GM12878 (cell line): ENCODE results near the gene ACAP2. TPM values are rescaled to one million over a fixed set of nuclear protein-coding genes. Genes with fewer than 3 reads are reported as not detected.

Experiments
- ATAC-seq: fragments of 200-7000 bp; cut with Tn5 transposase; 3 replicates; pipeline ENCODE4 v1.9.1; 2020; ENCODE audit warnings: mild to moderate bottlenecking, moderate library complexity
- BruUV-seq: library from RNA; stranded (reverse); fragments of 400-500 nt; replicated peaks from 2 replicates; lab custom pipeline; 2021; lab: Mats Ljungman, UMichigan
- CTCF ChIA-PET: fragments of 300-600 bp; sonication (Branson Sonifier 250); formaldehyde crosslinking; extraction: SDS; loops from one replicate; lab custom pipeline; 2021; ENCODE audit warnings: inconsistent platforms; lab: Yijun Ruan, JAX
- POLR2A ChIA-PET: fragments of 350-600 bp; formaldehyde crosslinking; extraction: SDS; loops from one replicate; lab custom pipeline; 2021; ENCODE audit warnings: inconsistent platforms; lab: Charles Lee
- RAD21 ChIA-PET: fragments of 300-600 bp; sonication (Branson Sonifier 250); formaldehyde crosslinking; loops from one replicate; lab custom pipeline; 2023; ENCODE audit warnings: antibody characterized with exemption; ENCODE audit not compliant: unreplicated experiment; lab: Charles Lee
- SMC1A ChIA-PET: fragments of 300-600 bp; sonication (Branson Sonifier 250); formaldehyde crosslinking; loops from one replicate; lab custom pipeline; 2023; ENCODE audit not compliant: unreplicated experiment, uncharacterized antibody; lab: Charles Lee
- DNase-seq: peaks from one replicate; pipeline ENCODE4 v3.0.0-alpha.2; 2011; ENCODE audit warnings: low read depth, low spot score
- FAIRE-seq: peaks from 3 replicates; lab custom pipeline; 2011; peaks lifted over from hg19 to GRCh38; lab: Jason Lieb, UNC
- H2AFZ ChIP-seq: 2 replicates; pipeline ENCODE4 v1.6.0; 2011; ENCODE audit warnings: low read depth, low read length, control low read depth; ENCODE audit not compliant: control insufficient read depth
- H3K27ac ChIP-seq: 2 replicates; pipeline ENCODE4 v1.5.1; 2011; ENCODE audit warnings: control low read depth; ENCODE audit not compliant: control insufficient read depth, insufficient read depth
- H3K27me3 ChIP-seq, 2 experiments: replicated peaks in 1 of 2; 2 replicates each; pipeline versions ENCODE4 v1.6.0 to v1.6.1; 2011; ENCODE audit warnings: low read length in 1 of 2; ENCODE audit not compliant: control insufficient read depth in 2 of 2, insufficient read depth in 2 of 2
- H3K36me3 ChIP-seq, 2 experiments: 2 replicates each; pipeline ENCODE4 v1.5.1; 2011; ENCODE audit warnings: low read length in 1 of 2; ENCODE audit not compliant: control insufficient read depth in 2 of 2, insufficient read depth in 2 of 2
- H3K4me1 ChIP-seq: 2 replicates; pipeline ENCODE4 v1.6.1; 2011; ENCODE audit warnings: mild to moderate bottlenecking, low read length, moderate library complexity, mixed read lengths; ENCODE audit not compliant: control insufficient read depth, insufficient read depth
- H3K4me2 ChIP-seq: 2 replicates; pipeline ENCODE4 v1.6.0; 2011; ENCODE audit warnings: control low read depth; ENCODE audit not compliant: control insufficient read depth, insufficient read depth
- H3K4me3 ChIP-seq: fragments of 200-600 bp; sonication (generic); 2 replicates; pipeline ENCODE4 v1.5.1; 2016
- H3K79me2 ChIP-seq: 2 replicates; pipeline ENCODE4 v1.6.0; 2011; ENCODE audit warnings: low read length; ENCODE audit not compliant: control insufficient read depth, insufficient read depth
- H3K9ac ChIP-seq: 2 replicates; pipeline ENCODE4 v1.8.0; 2011; ENCODE audit warnings: low read length, control low read depth, mixed read lengths; ENCODE audit not compliant: control insufficient read depth, insufficient read depth
- H3K9me3 ChIP-seq: replicated peaks from 3 replicates; pipeline ENCODE4 v1.5.1; 2011; ENCODE audit warnings: mild to moderate bottlenecking, low read length; ENCODE audit not compliant: control insufficient read depth, insufficient read depth
- H4K20me1 ChIP-seq: 2 replicates; pipeline ENCODE4 v1.6.0; 2011; ENCODE audit not compliant: control insufficient read depth, insufficient read depth
- CBX5 ChIP-seq: sonication (generic); IDR thresholded peaks from 2 replicates; pipeline ENCODE4 v1.6.1; 2016; ENCODE audit warnings: low read depth, moderate library complexity, mild to moderate bottlenecking, inconsistent platforms
- CHD1 ChIP-seq: IDR thresholded peaks from 2 replicates; pipeline ENCODE4 v1.6.1; 2012; ENCODE audit warnings: low read depth, low read length, improper control_type of control experiment
- EGR1 ChIP-seq, 2 experiments: IDR thresholded peaks; 1 replicate in 1 of 2; 2 replicates in 1 of 2; pipeline ENCODE4 v1.6.1; 2011 to 2012; ENCODE audit warnings: low read depth in 2 of 2, low read length in 2 of 2, borderline replicate concordance in 1 of 2, mild to moderate bottlenecking in 1 of 2, moderate library complexity in 1 of 2
- ESRRA ChIP-seq: IDR thresholded peaks from 2 replicates; pipeline ENCODE4 v1.6.1; 2012; ENCODE audit warnings: mild to moderate bottlenecking, low read length, improper control_type of control experiment
- SMAD5 ChIP-seq: IDR thresholded peaks from 2 replicates; pipeline ENCODE4 v1.6.1; 2016; ENCODE audit warnings: antibody characterized with exemption, low read depth
- SREBF1 ChIP-seq: IDR thresholded peaks from 2 replicates; pipeline ENCODE4 v1.6.1; 2012; ENCODE audit warnings: mild to moderate bottlenecking, low read length
- SRF ChIP-seq, 2 experiments: IDR thresholded peaks; 2 replicates each; pipeline ENCODE4 v1.6.1; 2011; ENCODE audit warnings: low read depth in 2 of 2, low read length in 2 of 2, mild to moderate bottlenecking in 1 of 2, moderate library complexity in 1 of 2
- WGBS: methylation state at CpG from one replicate; pipeline ENCODE4 v1.1.6; 2016; ENCODE audit warnings: low lambda C conversion rate; ENCODE audit not compliant: insufficient replicate concordance, insufficient coverage; ENCODE audit errors: missing lambda C conversion rate; 5-methylcytosine and 5-hydroxymethylcytosine counted together
- in situ Hi-C: fragments of 300-500 bp; cut with MboI; formaldehyde crosslinking; loops from 9 replicates; pipeline ENCODE4 v1.14.3; 2018; ENCODE audit warnings: mixed read lengths
- intact Hi-C: fragments of 100-400 bp; cut with micrococcal nuclease; formaldehyde crosslinking; loops from one replicate; pipeline ENCODE4 v1.14.2; 2022; ENCODE audit not compliant: unreplicated experiment
- polyA plus RNA-seq, 11 experiments: library from polyadenylated mRNA; depleted of rRNA in 4 of 11; unstranded in 6 of 11; stranded (reverse) in 5 of 11; fragments of >200 nt; fragmentation: Nextera tagmentation in 4 of 11; fragmentation: Illumina TruSeq in 1 of 11; extraction: Ambion mirVana in 4 of 11; extraction: Trizol in 1 of 11; gene quantifications; 1 replicate in 1 of 11; 2 replicates in 10 of 11; pipeline versions ENCODE4 v1.2.1 to v1.2.3, GENCODE V29; 2011 to 2016; ENCODE audit warnings: inconsistent platforms in 2 of 11, missing spikeins in 2 of 11, low read depth in 1 of 11
- total RNA-seq, 4 experiments: library from RNA; depleted of rRNA in 3 of 4; stranded (reverse); fragments of >200 nt in 3 of 4; fragmentation: Illumina TruSeq in 1 of 4; extraction: Trizol in 1 of 4; gene quantifications; 2 replicates each; pipeline versions ENCODE4 v1.2.1 to v1.2.3, GENCODE V29; 2013 to 2021
- TF ChIP-seq, protein P1 (sequence below): IDR thresholded peaks from 2 replicates; pipeline ENCODE4 v1.6.1; 2012; ENCODE audit warnings: improper control_type of control experiment, low read depth, low read length; ENCODE audit not compliant: insufficient replicate concordance
- TF ChIP-seq, protein P2 (sequence below): fragments of 450-650 bp; formaldehyde crosslinking; IDR thresholded peaks from 2 replicates; pipeline ENCODE4 v1.4.0; 2022; ENCODE audit warnings: mild to moderate bottlenecking, moderate library complexity

ACAP2 gene
- total and polyA plus RNA-seq, 10 of the 15 experiments (the other 5 are each of a cell fraction or from before 2014, with no cell fraction given), result 7.1 to 53.8 (median 35.7) TPM

DNA sequence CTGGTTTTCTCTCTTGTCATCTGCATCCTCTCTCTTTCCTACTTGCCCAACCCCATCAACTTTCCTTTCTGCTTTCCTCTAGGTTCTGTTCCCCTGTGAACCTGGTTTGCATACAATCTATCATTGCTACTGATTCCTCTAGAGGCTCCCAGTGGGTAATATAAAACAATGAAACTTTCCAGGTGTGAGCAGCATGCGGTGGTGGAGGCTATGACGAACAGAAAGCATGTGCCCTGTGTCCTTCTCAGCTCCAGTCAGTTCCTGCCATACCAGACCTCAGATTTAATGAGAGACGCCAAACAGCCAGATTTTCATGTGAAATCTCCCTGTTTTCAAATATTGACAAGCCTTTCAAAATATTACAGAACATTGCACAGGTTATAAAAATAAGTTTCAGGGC, 3.5 kb upstream of the ACAP2 start:
- H3K4me3 ChIP-seq, result no peak overlapping the region
- FAIRE-seq (no peak), ATAC-seq (no peak), DNase-seq (no peak)
- no peaks in the 10 kb centered on the region for H4K20me1 ChIP-seq
- SMC1A ChIA-PET, result interaction anchor here (0.6 kb wide), 1 partner anchor 89 kb away, joined by 3 read pairs; no protein-coding TSS in a partner anchor
- H3K9ac ChIP-seq, result no peak overlapping the region
- peaks cover 7% of the 10 kb centered on the region for H3K4me1 ChIP-seq
- peaks cover 15% of the 10 kb centered on the region for H3K79me2 ChIP-seq
- BruUV-seq, result no TSS peak
- no peak overlapping the region for H3K4me2 ChIP-seq
- intact Hi-C loops (no loop called here), in situ Hi-C loops (loop anchor here (10.0 kb wide), 1 partner anchor 772 kb away; the partner anchor contains the start of gene LSG1)
- 46% methylated on average over 3 of the region's 3 CpGs for WGBS
- CTCF ChIA-PET, result interaction anchor here (1.8 kb wide), 1 partner anchor 175 kb away, joined by 6 read pairs; the partner anchor contains the start of gene XXYLT1
- RAD21 ChIA-PET, result no interaction called here
- no peak overlapping the region for H3K27ac ChIP-seq
- H3K36me3 ChIP-seq, result no peaks in the 10 kb centered on the region
- no peaks in the 10 kb centered on the region for H3K9me3 ChIP-seq
- POLR2A ChIA-PET, result interaction anchor here (0.7 kb wide), 1 partner anchor 326 kb away, joined by 3 read pairs; no protein-coding TSS in a partner anchor
- H3K27me3 ChIP-seq, result no peaks in the 10 kb centered on the region; a peak in 1 of 4 replicates
- TF ChIP-seq CHD1, result no peak
- no peak for TF ChIP-seq ESRRA
- TF ChIP-seq CBX5, result no peak
- no peak for TF ChIP-seq SRF (IDR thresholded peaks at IDR 0.05; ENCODE audit: low read depth in 2 of 2, low read length in 2 of 2)
- TF ChIP-seq SMAD5, result no peak
- TF ChIP-seq, protein P1, sequence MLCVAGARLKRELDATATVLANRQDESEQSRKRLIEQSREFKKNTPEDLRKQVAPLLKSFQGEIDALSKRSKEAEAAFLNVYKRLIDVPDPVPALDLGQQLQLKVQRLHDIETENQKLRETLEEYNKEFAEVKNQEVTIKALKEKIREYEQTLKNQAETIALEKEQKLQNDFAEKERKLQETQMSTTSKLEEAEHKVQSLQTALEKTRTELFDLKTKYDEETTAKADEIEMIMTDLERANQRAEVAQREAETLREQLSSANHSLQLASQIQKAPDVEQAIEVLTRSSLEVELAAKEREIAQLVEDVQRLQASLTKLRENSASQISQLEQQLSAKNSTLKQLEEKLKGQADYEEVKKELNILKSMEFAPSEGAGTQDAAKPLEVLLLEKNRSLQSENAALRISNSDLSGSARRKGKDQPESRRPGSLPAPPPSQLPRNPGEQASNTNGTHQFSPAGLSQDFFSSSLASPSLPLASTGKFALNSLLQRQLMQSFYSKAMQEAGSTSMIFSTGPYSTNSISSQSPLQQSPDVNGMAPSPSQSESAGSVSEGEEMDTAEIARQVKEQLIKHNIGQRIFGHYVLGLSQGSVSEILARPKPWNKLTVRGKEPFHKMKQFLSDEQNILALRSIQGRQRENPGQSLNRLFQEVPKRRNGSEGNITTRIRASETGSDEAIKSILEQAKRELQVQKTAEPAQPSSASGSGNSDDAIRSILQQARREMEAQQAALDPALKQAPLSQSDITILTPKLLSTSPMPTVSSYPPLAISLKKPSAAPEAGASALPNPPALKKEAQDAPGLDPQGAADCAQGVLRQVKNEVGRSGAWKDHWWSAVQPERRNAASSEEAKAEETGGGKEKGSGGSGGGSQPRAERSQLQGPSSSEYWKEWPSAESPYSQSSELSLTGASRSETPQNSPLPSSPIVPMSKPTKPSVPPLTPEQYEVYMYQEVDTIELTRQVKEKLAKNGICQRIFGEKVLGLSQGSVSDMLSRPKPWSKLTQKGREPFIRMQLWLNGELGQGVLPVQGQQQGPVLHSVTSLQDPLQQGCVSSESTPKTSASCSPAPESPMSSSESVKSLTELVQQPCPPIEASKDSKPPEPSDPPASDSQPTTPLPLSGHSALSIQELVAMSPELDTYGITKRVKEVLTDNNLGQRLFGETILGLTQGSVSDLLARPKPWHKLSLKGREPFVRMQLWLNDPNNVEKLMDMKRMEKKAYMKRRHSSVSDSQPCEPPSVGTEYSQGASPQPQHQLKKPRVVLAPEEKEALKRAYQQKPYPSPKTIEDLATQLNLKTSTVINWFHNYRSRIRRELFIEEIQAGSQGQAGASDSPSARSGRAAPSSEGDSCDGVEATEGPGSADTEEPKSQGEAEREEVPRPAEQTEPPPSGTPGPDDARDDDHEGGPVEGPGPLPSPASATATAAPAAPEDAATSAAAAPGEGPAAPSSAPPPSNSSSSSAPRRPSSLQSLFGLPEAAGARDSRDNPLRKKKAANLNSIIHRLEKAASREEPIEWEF, result no peak
- TF ChIP-seq, protein P2, sequence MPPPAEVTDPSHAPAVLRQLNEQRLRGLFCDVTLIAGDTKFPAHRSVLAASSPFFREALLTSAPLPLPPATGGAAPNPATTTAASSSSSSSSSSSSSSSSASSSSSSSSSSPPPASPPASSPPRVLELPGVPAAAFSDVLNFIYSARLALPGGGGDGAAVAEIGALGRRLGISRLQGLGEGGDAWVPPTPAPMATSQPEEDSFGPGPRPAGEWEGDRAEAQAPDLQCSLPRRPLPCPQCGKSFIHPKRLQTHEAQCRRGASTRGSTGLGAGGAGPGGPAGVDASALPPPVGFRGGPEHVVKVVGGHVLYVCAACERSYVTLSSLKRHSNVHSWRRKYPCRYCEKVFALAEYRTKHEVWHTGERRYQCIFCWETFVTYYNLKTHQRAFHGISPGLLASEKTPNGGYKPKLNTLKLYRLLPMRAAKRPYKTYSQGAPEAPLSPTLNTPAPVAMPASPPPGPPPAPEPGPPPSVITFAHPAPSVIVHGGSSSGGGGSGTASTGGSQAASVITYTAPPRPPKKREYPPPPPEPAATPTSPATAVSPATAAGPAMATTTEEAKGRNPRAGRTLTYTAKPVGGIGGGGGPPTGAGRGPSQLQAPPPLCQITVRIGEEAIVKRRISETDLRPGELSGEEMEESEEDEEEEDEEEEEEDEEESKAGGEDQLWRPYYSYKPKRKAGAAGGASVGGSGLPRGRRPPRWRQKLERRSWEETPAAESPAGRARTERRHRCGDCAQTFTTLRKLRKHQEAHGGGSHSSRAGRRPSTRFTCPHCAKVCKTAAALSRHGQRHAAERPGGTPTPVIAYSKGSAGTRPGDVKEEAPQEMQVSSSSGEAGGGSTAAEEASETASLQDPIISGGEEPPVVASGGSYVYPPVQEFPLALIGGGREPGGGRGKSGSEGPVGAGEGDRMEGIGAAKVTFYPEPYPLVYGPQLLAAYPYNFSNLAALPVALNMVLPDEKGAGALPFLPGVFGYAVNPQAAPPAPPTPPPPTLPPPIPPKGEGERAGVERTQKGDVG, result no peak
- TF ChIP-seq SREBF1, result no peak
- TF ChIP-seq EGR1 (IDR thresholded peaks at IDR 0.05; ENCODE audit: borderline replicate concordance in 1 of 2, low read depth in 2 of 2, low read length in 2 of 2), result no peak
- H2AFZ ChIP-seq, result peak overlapping the region; percentile 25; the same call in 1 of the 2 replicates
